Astrocyte of the cerebellum (primary cell): ENCODE results near the gene PRDX2.

Experiments used
- DNase-seq: peaks from one replicate; pipeline ENCODE4 v3.0.0-alpha.2; 2011; ENCODE audit warnings: low read depth
- H3K4me3 ChIP-seq: 2 replicates; pipeline ENCODE4 v1.5.1; 2011; ENCODE audit warnings: mild to moderate bottlenecking, low read depth, low read length, moderate library complexity
- in situ Hi-C: cut with HindIII; loops from 2 replicates; pipeline ENCODE4 v1.10.0; 2017; ENCODE audit warnings: low sequenced_read_pairs
- TF ChIP-seq, protein P1 (sequence below): IDR thresholded peaks from 2 replicates; pipeline ENCODE4 v1.5.1; 2012; ENCODE audit warnings: low read length, low read depth, moderate library complexity, mild to moderate bottlenecking; ENCODE audit errors: missing control alignments

The PRDX2 gene

DNA sequence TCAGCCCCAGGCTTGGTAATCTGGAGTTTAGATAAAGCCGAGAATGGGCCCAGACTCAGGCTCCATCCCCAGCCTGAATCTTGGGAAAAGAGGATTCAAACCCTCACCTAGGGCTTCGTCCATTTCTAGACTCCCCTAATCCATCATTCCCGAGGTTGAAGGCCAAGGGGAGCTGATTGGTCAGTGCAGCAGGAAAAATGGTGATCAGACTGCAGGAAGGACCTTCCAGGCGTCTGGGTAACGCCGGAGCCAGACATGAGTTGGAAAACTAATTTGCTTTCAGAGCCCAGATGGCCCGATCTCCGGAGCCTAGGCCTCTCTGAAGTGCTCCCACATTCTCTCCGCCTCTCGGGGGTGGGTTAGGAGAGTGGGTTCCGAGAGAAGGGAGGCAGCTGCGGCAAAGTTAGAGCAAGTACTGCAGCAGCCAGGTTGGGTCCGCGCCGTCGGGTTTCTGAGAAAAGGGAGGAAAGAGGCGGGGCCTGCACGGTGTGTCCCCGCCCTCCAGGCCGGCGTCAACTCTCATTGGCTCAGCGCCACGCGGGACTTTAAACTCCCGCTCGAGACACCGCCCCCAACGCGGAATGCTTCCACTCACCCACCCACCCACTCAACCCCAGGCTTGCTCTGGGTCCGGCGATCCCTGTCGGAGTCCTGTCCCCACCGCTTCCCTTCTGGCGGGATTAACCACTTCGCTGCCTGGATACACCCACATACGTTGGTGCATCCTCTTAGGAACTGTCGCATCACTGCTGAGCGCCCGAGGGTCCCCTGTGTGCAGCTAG lies 33.6 kb upstream of the PRDX2 start:
- DNase-seq: no peak
- TF ChIP-seq, protein P1, sequence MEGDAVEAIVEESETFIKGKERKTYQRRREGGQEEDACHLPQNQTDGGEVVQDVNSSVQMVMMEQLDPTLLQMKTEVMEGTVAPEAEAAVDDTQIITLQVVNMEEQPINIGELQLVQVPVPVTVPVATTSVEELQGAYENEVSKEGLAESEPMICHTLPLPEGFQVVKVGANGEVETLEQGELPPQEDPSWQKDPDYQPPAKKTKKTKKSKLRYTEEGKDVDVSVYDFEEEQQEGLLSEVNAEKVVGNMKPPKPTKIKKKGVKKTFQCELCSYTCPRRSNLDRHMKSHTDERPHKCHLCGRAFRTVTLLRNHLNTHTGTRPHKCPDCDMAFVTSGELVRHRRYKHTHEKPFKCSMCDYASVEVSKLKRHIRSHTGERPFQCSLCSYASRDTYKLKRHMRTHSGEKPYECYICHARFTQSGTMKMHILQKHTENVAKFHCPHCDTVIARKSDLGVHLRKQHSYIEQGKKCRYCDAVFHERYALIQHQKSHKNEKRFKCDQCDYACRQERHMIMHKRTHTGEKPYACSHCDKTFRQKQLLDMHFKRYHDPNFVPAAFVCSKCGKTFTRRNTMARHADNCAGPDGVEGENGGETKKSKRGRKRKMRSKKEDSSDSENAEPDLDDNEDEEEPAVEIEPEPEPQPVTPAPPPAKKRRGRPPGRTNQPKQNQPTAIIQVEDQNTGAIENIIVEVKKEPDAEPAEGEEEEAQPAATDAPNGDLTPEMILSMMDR: no peak
- H3K4me3 ChIP-seq: no peak overlapping the region
- in situ Hi-C loops: no loop called here

DNA sequence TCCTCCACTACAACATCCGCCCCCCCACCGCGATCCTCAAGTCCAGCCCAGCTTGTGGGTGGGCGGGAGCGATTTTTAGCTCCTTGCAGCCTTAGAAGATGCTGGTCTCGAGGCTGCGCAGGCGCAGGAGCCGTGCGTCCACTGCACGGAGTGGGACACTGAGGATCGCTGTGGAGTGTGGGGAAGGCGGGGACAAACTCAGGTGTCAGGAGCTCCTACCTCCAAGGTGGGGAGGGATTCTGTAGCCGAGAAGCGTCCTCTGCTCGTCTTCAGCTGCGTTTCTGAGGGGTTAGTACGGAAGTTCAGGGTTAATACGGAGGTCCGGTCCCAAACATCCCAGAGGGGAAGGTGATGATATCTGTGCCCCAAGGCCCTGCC lies 33.0 kb upstream of the PRDX2 start, which contains the start of gene RTBDN:
TSS of gene RTBDN (minus strand) at position 14 of the 378 bp plus-strand sequence. CDS start 4,600 bp downstream, outside the sequence.
- TF ChIP-seq, protein P1: no peak
- H3K4me3 ChIP-seq: peak within 1 kb of the TSS; percentile 48
- in situ Hi-C loops: no loop called here
- DNase-seq: no peak

DNA sequence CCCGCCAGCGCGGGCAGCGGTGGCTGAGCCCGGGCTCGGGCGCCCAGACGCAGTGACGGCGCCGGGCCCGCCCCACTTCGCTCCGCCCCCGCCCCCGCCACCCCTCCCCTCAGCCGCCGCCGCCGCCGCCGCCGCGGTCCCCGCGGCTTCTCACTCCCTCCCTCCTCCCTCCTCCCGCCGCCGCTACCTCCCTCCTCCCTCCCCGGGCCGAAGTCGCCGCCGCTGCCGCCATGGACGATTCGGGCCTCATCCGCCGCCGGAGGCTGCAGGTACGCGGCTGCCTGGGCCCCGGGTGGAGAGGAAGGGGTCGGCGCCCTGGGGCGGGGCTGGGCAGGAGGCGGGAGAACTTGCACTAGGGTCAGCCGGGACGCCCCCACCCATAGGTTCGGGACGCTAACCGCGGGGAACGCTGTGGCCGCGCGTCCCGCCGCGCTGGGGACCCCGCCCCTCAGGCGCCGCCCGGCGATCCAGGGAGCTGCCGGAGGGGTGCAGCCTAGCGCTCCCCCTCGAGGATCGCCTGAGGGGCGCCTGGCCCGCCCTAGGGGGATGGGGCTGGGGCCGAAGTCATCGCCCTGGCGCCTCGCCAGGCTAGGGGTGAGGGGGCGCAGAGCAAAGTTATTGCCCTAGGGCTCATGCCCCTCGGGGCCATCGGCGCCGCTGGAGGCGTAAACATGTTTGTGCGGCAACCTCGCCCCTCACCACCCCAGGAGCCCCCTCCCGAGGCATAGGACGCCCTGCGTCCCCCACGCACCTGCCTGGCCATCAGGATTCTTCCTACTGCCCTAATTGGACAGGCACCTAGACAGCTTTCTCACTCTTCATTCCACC lies 32.4 kb upstream of the PRDX2 start:
- TF ChIP-seq, protein P1: no peak
- peak overlapping the region; percentile 48 for H3K4me3 ChIP-seq
- DNase-seq: no peak
- in situ Hi-C loops: no loop called here

DNA sequence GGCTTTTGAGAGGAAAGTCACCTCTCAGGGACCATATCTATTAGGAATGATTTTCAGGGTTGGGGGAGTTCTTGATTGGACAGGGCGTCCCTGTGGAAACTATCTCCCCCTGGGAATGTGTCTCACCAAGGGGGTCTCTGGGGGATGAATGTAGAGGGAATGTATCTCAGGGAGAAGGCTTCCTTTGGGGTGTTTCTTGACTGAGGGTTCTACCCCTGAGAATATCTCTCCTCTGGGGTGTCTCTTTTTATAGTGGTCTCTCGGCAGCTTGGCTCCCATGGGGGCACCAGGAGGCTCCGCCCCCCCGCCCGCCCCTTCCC lies 31.8 kb upstream of the PRDX2 start:
- H3K4me3 ChIP-seq: no peak overlapping the region
- in situ Hi-C loops: no loop called here
- TF ChIP-seq, protein P1: no peak
- no peak for DNase-seq

DNA sequence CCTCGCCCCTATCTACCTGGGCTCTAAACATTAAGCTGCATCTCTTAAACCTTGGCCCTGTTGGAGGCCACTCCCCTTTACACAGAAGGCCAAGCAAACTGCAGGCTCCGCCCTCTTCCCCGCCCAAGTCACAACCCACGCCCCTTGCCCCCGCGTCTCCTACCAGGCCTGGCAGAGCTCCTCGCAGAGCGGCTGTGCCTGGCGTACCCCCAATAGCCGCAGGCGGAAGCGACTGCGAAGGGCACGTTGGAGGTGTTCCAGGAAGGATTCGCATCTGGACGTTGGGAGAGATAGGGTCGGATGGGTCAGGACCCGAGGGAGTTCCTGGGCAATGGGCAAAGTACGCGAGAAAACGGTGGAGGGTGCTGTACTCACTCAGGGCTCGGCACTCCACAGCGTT lies 26.9 kb upstream of the PRDX2 start:
- no peak for DNase-seq
- in situ Hi-C loops: no loop called here
- no peak overlapping the region for H3K4me3 ChIP-seq

More for the DNA sequence above, 26.9 kb upstream of the PRDX2 start:
- TF ChIP-seq, protein P1: no peak
